Loucy (cell line): Measurements from ENCODE around the gene RNF183.

Experiments used
- H2AFZ ChIP-seq: fragments of 200-600 bp; sonication (generic); 2 replicates; pipeline ENCODE4 v1.6.0; 2016; ENCODE audit warnings: antibody characterized with exemption, mild to moderate bottlenecking, low read length, moderate library complexity
- H3F3A ChIP-seq: fragments of 200-600 bp; 2 replicates; pipeline ENCODE4 v1.6.0; 2016; ENCODE audit warnings: antibody characterized with exemption, low read depth, mild to moderate bottlenecking
- H3K27me3 ChIP-seq: fragments of 200-600 bp; sonication (generic); 2 replicates; pipeline ENCODE4 v1.6.1; 2014; ENCODE audit warnings: low read length, mild to moderate bottlenecking; ENCODE audit not compliant: insufficient read depth, poor library complexity, severe bottlenecking
- H3K36me3 ChIP-seq: fragments of 200-600 bp; sonication (generic); 2 replicates; pipeline ENCODE4 v1.6.1; 2016; ENCODE audit warnings: low read length; ENCODE audit not compliant: insufficient read depth
- H3K4me1 ChIP-seq: fragments of 200-600 bp; sonication (generic); 2 replicates; pipeline ENCODE4 v1.5.1; 2014; ENCODE audit warnings: low read length, mild to moderate bottlenecking; ENCODE audit not compliant: insufficient read depth, poor library complexity, severe bottlenecking
- H3K4me2 ChIP-seq: fragments of 200-600 bp; sonication (generic); 2 replicates; pipeline ENCODE4 v1.6.0; 2014; ENCODE audit warnings: antibody characterized with exemption, low read length, low read depth, mild to moderate bottlenecking; ENCODE audit not compliant: poor library complexity, severe bottlenecking
- H3K4me3 ChIP-seq: fragments of 200-600 bp; sonication (generic); 2 replicates; pipeline ENCODE4 v1.5.1; 2014; ENCODE audit warnings: low read length, mild to moderate bottlenecking, mixed read lengths; ENCODE audit not compliant: poor library complexity, severe bottlenecking
- H3K79me2 ChIP-seq: fragments of 200-600 bp; sonication (generic); 2 replicates; pipeline ENCODE4 v1.6.1; 2014; ENCODE audit warnings: low read length; ENCODE audit not compliant: insufficient read depth
- H3K9ac ChIP-seq: fragments of 200-600 bp; sonication (generic); 2 replicates; pipeline ENCODE4 v1.6.0; 2014; ENCODE audit warnings: mild to moderate bottlenecking, low read depth, low read length, moderate library complexity; ENCODE audit not compliant: poor library complexity, severe bottlenecking
- H3K9me2 ChIP-seq: fragments of 200-600 bp; sonication (generic); replicated peaks from 2 replicates; pipeline ENCODE4 v1.6.1; 2016; ENCODE audit warnings: low read depth, low read length, mixed read lengths
- H3K9me3 ChIP-seq: fragments of 200-600 bp; sonication (generic); 2 replicates; pipeline ENCODE4 v1.6.1; 2014; ENCODE audit warnings: mild to moderate bottlenecking, antibody characterized with exemption, low read length, low read depth; ENCODE audit not compliant: insufficient read depth
- H4K20me1 ChIP-seq: fragments of 200-600 bp; sonication (generic); 2 replicates; pipeline ENCODE4 v1.6.0; 2014; ENCODE audit warnings: antibody characterized with exemption, low read length, mild to moderate bottlenecking; ENCODE audit not compliant: insufficient read depth, poor library complexity, severe bottlenecking
- EZH2phosphoT487 ChIP-seq: fragments of 200-600 bp; IDR thresholded peaks from 2 replicates; pipeline ENCODE4 v1.6.1; 2018; ENCODE audit warnings: antibody characterized with exemption, mild to moderate bottlenecking, moderate library complexity, borderline replicate concordance
- TF ChIP-seq, protein P1 (sequence below): fragments of 200-600 bp; sonication (generic); conservative IDR thresholded peaks from 2 replicates; pipeline ENCODE4 v1.5.1; 2014; ENCODE audit warnings: mild to moderate bottlenecking, antibody characterized with exemption, low read length

RNF183 gene

GRCh38 chr9:113299800-113300292 lies 3.3 kb downstream of the RNF183 start:
- Histone ChIP-seq H4K20me1 (no peaks in the 10 kb centered on the region), H3K9me3 (no peaks in the 10 kb centered on the region), H3K27me3 (no peaks in the 10 kb centered on the region), H3K79me2 (no peaks in the 10 kb centered on the region), H3F3A (no peaks in the 10 kb centered on the region), H3K4me1 (no peaks in the 10 kb centered on the region), H3K9me2 (no peaks in the 10 kb centered on the region), H3K4me2 (no peak overlapping the region), H3K4me3 (no peak overlapping the region), H3K36me3 (no peaks in the 10 kb centered on the region), H2AFZ (no peak overlapping the region), H3K9ac (no peak overlapping the region)
- no peak for TF ChIP-seq EZH2phosphoT487
- TF ChIP-seq, protein P1, sequence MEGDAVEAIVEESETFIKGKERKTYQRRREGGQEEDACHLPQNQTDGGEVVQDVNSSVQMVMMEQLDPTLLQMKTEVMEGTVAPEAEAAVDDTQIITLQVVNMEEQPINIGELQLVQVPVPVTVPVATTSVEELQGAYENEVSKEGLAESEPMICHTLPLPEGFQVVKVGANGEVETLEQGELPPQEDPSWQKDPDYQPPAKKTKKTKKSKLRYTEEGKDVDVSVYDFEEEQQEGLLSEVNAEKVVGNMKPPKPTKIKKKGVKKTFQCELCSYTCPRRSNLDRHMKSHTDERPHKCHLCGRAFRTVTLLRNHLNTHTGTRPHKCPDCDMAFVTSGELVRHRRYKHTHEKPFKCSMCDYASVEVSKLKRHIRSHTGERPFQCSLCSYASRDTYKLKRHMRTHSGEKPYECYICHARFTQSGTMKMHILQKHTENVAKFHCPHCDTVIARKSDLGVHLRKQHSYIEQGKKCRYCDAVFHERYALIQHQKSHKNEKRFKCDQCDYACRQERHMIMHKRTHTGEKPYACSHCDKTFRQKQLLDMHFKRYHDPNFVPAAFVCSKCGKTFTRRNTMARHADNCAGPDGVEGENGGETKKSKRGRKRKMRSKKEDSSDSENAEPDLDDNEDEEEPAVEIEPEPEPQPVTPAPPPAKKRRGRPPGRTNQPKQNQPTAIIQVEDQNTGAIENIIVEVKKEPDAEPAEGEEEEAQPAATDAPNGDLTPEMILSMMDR: no peak

DNA sequence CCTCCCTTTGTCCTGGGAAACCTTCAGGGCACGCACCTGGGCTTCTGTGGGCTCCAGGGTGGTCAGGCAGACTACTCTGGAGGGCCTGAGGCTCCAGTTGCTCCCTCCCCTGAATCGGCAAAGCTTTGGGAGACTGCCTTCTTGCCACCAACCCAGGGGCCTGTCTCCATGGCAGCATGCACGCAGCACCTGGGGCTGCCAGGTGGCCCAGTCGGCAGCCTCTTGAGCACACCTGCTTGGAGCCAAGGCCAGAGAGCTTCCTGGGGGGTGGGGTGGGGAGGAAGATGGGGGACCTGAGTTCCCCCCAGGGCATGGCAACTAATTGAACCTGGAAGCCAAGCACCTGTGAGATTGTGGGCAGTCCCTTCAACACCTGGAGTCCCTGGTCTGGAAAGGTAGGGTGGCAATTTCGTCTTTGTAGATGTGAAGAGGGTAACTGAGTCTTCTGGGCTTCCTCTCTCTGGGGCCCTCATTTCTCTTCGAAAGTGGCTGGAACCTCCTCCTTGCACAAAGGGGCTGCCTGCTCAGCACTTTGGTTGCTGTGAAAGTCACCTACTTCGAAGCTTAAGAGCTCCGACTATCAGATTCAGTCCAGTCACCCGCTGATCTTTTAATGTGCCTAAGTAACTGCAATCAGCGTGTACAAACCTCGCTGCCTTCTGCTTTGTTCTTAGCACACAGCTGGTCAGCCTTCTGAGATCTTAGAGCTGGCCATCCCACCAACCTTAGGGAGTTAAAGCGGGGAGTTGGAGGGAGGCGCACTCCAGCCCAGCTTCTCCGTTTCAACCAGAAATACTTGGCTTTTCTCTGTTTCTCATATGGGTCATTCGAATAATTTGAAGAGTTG lies 4.0 kb downstream of the RNF183 start:
- no peaks in the 10 kb centered on the region for H3K9me2 ChIP-seq
- H4K20me1 ChIP-seq: no peaks in the 10 kb centered on the region
- H3F3A ChIP-seq: no peaks in the 10 kb centered on the region
- H3K4me3 ChIP-seq: no peak overlapping the region
- H3K4me1 ChIP-seq: no peaks in the 10 kb centered on the region
- peaks cover under 1% of the 10 kb centered on the region; the same call in 1 of the 2 replicates for H3K36me3 ChIP-seq
- no peaks in the 10 kb centered on the region for H3K27me3 ChIP-seq
- TF ChIP-seq, protein P1: no peak
- H3K9me3 ChIP-seq: no peaks in the 10 kb centered on the region
- no peak overlapping the region for H3K4me2 ChIP-seq
- no peak overlapping the region for H2AFZ ChIP-seq
- H3K9ac ChIP-seq: no peak overlapping the region
- no peaks in the 10 kb centered on the region for H3K79me2 ChIP-seq

DNA sequence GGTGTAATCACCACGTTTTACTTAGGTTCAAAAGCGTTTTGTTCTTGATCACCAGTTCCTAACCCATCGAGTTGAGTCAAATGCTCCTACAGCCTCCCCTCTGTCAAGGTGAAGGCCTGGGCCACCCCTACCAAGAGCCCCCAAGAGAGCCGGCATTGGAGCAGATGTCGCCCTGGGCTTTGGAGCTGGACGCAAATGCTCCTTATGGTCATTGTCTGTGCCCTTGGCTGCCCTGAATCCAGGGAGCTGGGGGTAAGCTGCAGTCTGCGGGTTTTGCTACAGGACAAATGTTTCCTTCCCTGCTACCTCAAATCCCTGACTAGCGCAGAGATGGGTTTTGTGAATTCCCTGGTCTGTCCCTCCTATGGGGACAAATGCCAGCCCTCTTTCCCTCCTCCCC lies 4.9 kb downstream of the RNF183 start:
- Histone ChIP-seq H3K9me2 (no peaks in the 10 kb centered on the region), H3K27me3 (no peaks in the 10 kb centered on the region), H3K4me3 (no peak overlapping the region), H3F3A (no peaks in the 10 kb centered on the region; the same call in 1 of the 2 replicates), H3K4me2 (no peak overlapping the region), H4K20me1 (no peaks in the 10 kb centered on the region), H3K79me2 (no peaks in the 10 kb centered on the region), H3K4me1 (no peaks in the 10 kb centered on the region), H3K9ac (no peak overlapping the region), H3K9me3 (no peaks in the 10 kb centered on the region), H3K36me3 (peaks cover 7% of the 10 kb centered on the region; the same call in 1 of the 2 replicates), H2AFZ (no peak overlapping the region)
- TF ChIP-seq EZH2phosphoT487: no peak
- TF ChIP-seq, protein P1: no peak
